ENCODE results near the gene ZNF628. TPM values are rescaled to one million over a fixed set of nuclear protein-coding genes. Genes with fewer than 3 reads are reported as not detected.

ZNF628 gene
- total and polyA plus RNA-seq, 10 donors: 1.4 to 13.6 (median 7.9) TPM

GRCh38 chr19:55468054-55468393 is 8.4 kb upstream of the ZNF628 start:
- intact Hi-C loops (cut with DNase I; ENCODE audit: low total_unique reads): no loop called here
- no peaks in the 10 kb centered on the region for H3K27me3 ChIP-seq (replicated peaks in 1 of 7)
- H3K4me3 ChIP-seq: no peak overlapping the region
- peak overlapping the region in 1 of 8 donors; percentile 0 for H3K27ac ChIP-seq
- H3K4me1 ChIP-seq: peaks cover 0 to 17% (median 8%) of the 10 kb centered on the region in 6 donors
- no peaks in the 10 kb centered on the region for H3K9me3 ChIP-seq
- TF ChIP-seq, protein P1, sequence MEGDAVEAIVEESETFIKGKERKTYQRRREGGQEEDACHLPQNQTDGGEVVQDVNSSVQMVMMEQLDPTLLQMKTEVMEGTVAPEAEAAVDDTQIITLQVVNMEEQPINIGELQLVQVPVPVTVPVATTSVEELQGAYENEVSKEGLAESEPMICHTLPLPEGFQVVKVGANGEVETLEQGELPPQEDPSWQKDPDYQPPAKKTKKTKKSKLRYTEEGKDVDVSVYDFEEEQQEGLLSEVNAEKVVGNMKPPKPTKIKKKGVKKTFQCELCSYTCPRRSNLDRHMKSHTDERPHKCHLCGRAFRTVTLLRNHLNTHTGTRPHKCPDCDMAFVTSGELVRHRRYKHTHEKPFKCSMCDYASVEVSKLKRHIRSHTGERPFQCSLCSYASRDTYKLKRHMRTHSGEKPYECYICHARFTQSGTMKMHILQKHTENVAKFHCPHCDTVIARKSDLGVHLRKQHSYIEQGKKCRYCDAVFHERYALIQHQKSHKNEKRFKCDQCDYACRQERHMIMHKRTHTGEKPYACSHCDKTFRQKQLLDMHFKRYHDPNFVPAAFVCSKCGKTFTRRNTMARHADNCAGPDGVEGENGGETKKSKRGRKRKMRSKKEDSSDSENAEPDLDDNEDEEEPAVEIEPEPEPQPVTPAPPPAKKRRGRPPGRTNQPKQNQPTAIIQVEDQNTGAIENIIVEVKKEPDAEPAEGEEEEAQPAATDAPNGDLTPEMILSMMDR (IDR thresholded peaks at IDR 0.05 in 8 of 11, conservative IDR thresholded peaks at IDR 0.05 in 3 of 11): peak in 4 of 11 experiments; percentile 14 to 47 (median 29)
- TF ChIP-seq POLR2AphosphoS5 (IDR thresholded peaks at IDR 0.05) (no peak), POLR2A (IDR thresholded peaks at IDR 0.05) (no peak)
- WGBS, 5 donors: 11 to 41% (median 21%) methylated on average over 4 of the region's 4 CpGs
- no peak for DNase-seq
- H3K36me3 ChIP-seq: no peaks in the 10 kb centered on the region

DNA sequence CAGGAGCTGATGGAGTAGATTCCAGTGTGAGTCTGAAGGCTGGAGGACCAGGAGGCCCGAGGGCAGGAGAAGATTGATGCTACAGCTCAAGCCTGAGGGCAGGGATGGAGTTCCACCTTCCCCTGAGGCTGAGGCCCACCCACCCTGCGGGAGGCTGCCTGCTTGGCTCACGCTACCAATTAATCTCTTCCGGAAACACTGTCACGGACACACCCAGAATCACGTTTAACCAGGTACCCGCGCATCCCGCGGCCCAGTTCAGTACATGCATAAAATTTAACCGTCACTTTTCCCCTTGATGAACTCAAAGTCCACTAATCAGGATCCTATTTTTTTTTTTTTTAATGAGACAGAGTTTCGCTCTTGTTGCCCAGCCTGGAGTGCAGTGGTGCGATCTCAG is 5.2 kb upstream of the ZNF628 start:
- WGBS, 5 donors: 81 to 92% (median 88%) methylated on average over 13 of the region's 13 CpGs
- Histone ChIP-seq H3K27ac (no peak overlapping the region), H3K4me3 (no peak overlapping the region), H3K4me1 (peaks cover 0 to 35% (median 17%) of the 10 kb centered on the region in 6 donors), H3K9me3 (no peaks in the 10 kb centered on the region), H3K36me3 (no peaks in the 10 kb centered on the region), H3K27me3 (replicated peaks in 1 of 7) (no peaks in the 10 kb centered on the region)
- DNase-seq: no peak
- intact Hi-C loops (cut with DNase I; ENCODE audit: low total_unique reads): no loop called here
- TF ChIP-seq, protein P1 (IDR thresholded peaks at IDR 0.05 in 8 of 11, conservative IDR thresholded peaks at IDR 0.05 in 3 of 11): no peak
- TF ChIP-seq POLR2A (IDR thresholded peaks at IDR 0.05): no peak
- TF ChIP-seq POLR2AphosphoS5 (IDR thresholded peaks at IDR 0.05): no peak

GRCh38 chr19:55472463-55472862 is 4.0 kb upstream of the ZNF628 start:
- H3K36me3 ChIP-seq: no peaks in the 10 kb centered on the region
- peak overlapping the region in 3 of 8 donors; percentile 56 to 64 (median 61) for H3K27ac ChIP-seq
- intact Hi-C loops (cut with DNase I; ENCODE audit: low total_unique reads): no loop called here
- TF ChIP-seq, protein P1 (IDR thresholded peaks at IDR 0.05 in 8 of 11, conservative IDR thresholded peaks at IDR 0.05 in 3 of 11): no peak
- TF ChIP-seq POLR2AphosphoS5 (IDR thresholded peaks at IDR 0.05): no peak
- no peak for TF ChIP-seq POLR2A (IDR thresholded peaks at IDR 0.05)
- WGBS, 5 donors: 78 to 89% (median 80%) methylated on average over 6 to 8 of the region's 8 CpGs
- H3K4me1 ChIP-seq: peaks cover 0 to 37% (median 21%) of the 10 kb centered on the region in 6 donors
- H3K9me3 ChIP-seq: no peaks in the 10 kb centered on the region
- H3K27me3 ChIP-seq (replicated peaks in 1 of 7): no peaks in the 10 kb centered on the region
- no peak for DNase-seq
- no peak overlapping the region for H3K4me3 ChIP-seq

DNA sequence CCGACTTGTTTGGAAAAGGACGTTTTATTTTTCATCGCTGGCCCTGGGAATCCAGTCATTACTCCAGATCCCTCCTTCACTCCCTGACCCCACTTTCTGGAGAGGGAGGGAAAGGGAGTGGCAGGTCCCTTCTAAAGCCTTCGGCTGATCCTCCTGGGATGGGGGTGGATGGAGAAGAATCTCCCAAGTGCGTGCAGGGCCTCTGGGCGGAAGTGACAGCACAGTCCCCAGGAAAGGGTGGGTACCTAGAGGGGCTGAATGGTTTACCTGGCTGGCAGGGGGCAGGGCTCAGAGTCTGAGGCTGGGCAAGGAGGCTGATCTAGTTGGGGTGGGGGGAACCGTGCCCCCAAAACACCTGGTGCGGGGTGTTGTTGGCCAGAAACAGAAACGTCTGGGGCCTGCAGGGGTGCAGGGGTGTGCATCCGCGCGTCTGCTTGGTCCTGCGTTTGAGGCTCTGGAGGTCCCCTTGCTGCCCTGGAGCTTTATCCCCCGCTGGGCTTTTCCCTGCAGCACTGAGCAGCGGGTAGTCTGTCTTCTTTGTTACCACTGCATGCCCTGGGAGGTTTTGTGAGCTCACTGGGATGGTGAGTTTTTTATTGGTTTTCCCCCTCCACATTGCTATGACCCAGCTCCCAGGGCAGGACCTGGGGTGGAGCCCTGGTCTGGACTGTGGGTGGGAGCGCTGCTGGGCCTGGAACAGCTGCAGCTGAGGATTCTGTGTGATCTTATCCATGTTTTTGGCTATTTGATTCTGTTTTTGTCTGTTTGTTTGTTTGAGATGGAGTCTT is 3.0 kb upstream of the ZNF628 start:
- no peak for TF ChIP-seq POLR2A (IDR thresholded peaks at IDR 0.05)
- TF ChIP-seq POLR2AphosphoS5 (IDR thresholded peaks at IDR 0.05): no peak
- TF ChIP-seq, protein P1 (IDR thresholded peaks at IDR 0.05 in 8 of 11, conservative IDR thresholded peaks at IDR 0.05 in 3 of 11): no peak
- Histone ChIP-seq H3K36me3 (no peaks in the 10 kb centered on the region), H3K4me3 (no peak overlapping the region), H3K4me1 (peaks cover 3 to 38% (median 23%) of the 10 kb centered on the region in 6 donors), H3K27me3 (replicated peaks in 1 of 7) (no peaks in the 10 kb centered on the region), H3K27ac (peak overlapping the region in 5 of 8 donors; percentile 36 to 64 (median 56)), H3K9me3 (no peaks in the 10 kb centered on the region)
- no peak for DNase-seq
- intact Hi-C loops (cut with DNase I; ENCODE audit: low total_unique reads): no loop called here
- WGBS, 5 donors: 75 to 80% (median 79%) methylated on average over 16 of the region's 16 CpGs

Measured in spleen (tissue), 11 donors.